Breast epithelium (tissue), 4 donors: ENCODE measurements around the gene TEN1. TPM values are rescaled to one million over a fixed set of nuclear protein-coding genes. Genes with fewer than 3 reads are reported as not detected.

Experiments
- DNase-seq, 2 donors: peaks; one replicate each; pipeline ENCODE4 v3.0.0-alpha.2; 2019; ENCODE audit warnings: low spot score in 2 of 2
- H3K27ac ChIP-seq, 2 donors: fragments of 200-600 bp; sonication (generic) in 1 of 2; one replicate each; pipeline ENCODE4 v1.5.1; 2016 to 2019; ENCODE audit warnings: mild to moderate bottlenecking in 1 of 2
- H3K27me3 ChIP-seq, 2 donors: fragments of 200-600 bp; sonication (generic) in 1 of 2; one replicate each; pipeline versions ENCODE4 v1.5.1 to v1.6.0; 2017 to 2019; ENCODE audit warnings: control low read depth in 1 of 2, mild to moderate bottlenecking in 1 of 2
- H3K36me3 ChIP-seq: fragments of 200-600 bp; one replicate; pipeline ENCODE4 v1.5.1; 2019
- H3K4me1 ChIP-seq, 2 donors: fragments of 200-600 bp; sonication (generic); one replicate each; pipeline ENCODE4 v1.5.1; 2016 to 2019; ENCODE audit warnings: control low read depth in 1 of 2
- H3K4me3 ChIP-seq, 3 donors: fragments of 200-600 bp; sonication (generic); 1 replicate in 2 of 3; 2 replicates in 1 of 3; pipeline ENCODE4 v1.5.1; 2016 to 2019; ENCODE audit warnings: mild to moderate bottlenecking in 3 of 3, moderate library complexity in 2 of 3
- H3K9me3 ChIP-seq, 2 donors: fragments of 200-600 bp; sonication (generic) in 1 of 2; one replicate each; pipeline ENCODE4 v1.5.1; 2016 to 2019; ENCODE audit warnings: control low read depth in 1 of 2
- POLR2A ChIP-seq: fragments of 450-650 bp; IDR thresholded peaks from one replicate; pipeline ENCODE4 v1.6.1; 2016; ENCODE audit warnings: antibody characterized with exemption, mild to moderate bottlenecking, moderate library complexity
- POLR2AphosphoS5 ChIP-seq, 3 donors: sonication (generic); formaldehyde crosslinking; IDR thresholded peaks; one replicate each; pipeline ENCODE4 v1.6.1; 2017; ENCODE audit warnings: antibody characterized with exemption in 3 of 3
- intact Hi-C: fragments of 100-400 bp; cut with DNase I; formaldehyde crosslinking; loops from one replicate; pipeline ENCODE4 v1.15.1; 2023; ENCODE audit warnings: low total_unique reads
- total RNA-seq, 3 donors: library from RNA; depleted of rRNA; stranded (reverse); fragments of >200 nt; gene quantifications; one replicate each; pipeline ENCODE4 v1.1.0, GENCODE V29; 2016
- TF ChIP-seq, protein P1 (sequence below), 3 donors: fragments of 450-650 bp; IDR thresholded peaks; one replicate each; pipeline ENCODE4 v1.5.1; 2016 to 2017; ENCODE audit warnings: antibody characterized with exemption in 3 of 3, mild to moderate bottlenecking in 3 of 3, moderate library complexity in 3 of 3

The TEN1 gene
- total RNA-seq, 3 donors from 2014 or later, result 16.7 to 30.2 (median 26.8) TPM

DNA sequence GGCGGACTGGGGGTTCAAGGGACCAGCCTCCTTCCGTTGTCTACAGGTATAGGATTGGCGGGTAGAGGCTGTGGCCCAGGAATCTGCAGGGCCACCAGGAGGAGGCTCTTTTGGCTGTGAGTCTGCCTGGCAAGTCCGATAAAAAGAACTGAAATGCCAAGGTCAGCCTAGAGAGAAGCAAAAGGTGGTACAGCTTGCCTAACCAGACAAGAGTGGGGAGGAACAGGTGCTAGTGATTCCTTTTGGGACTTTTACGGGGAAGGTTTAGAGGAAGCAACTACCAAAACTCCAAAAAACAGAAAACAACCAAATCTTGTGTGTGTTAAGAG is 53.7 kb downstream of the TEN1 start:
- Histone ChIP-seq H3K4me3 (no peak overlapping the region), H3K9me3 (no peaks in the 10 kb centered on the region), H3K4me1 (no peaks in the 10 kb centered on the region), H3K36me3 (no peaks in the 10 kb centered on the region), H3K27me3 (no peaks in the 10 kb centered on the region), H3K27ac (no peak overlapping the region)
- intact Hi-C loops, result no loop called here
- no peak for DNase-seq
- TF ChIP-seq POLR2A (no peak), POLR2AphosphoS5 (IDR thresholded peaks at IDR 0.05) (no peak)
- TF ChIP-seq, protein P1, sequence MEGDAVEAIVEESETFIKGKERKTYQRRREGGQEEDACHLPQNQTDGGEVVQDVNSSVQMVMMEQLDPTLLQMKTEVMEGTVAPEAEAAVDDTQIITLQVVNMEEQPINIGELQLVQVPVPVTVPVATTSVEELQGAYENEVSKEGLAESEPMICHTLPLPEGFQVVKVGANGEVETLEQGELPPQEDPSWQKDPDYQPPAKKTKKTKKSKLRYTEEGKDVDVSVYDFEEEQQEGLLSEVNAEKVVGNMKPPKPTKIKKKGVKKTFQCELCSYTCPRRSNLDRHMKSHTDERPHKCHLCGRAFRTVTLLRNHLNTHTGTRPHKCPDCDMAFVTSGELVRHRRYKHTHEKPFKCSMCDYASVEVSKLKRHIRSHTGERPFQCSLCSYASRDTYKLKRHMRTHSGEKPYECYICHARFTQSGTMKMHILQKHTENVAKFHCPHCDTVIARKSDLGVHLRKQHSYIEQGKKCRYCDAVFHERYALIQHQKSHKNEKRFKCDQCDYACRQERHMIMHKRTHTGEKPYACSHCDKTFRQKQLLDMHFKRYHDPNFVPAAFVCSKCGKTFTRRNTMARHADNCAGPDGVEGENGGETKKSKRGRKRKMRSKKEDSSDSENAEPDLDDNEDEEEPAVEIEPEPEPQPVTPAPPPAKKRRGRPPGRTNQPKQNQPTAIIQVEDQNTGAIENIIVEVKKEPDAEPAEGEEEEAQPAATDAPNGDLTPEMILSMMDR (IDR thresholded peaks at IDR 0.05), result no peak

- Histone ChIP-seq H3K27me3 (no peaks in the 10 kb centered on the region), H3K36me3 (no peaks in the 10 kb centered on the region), H3K4me1 (no peaks in the 10 kb centered on the region), H3K27ac (no peak overlapping the region), H3K9me3 (no peaks in the 10 kb centered on the region), H3K4me3 (no peak overlapping the region)
- no peak for TF ChIP-seq POLR2AphosphoS5 (IDR thresholded peaks at IDR 0.05)
- TF ChIP-seq POLR2A, result no peak
- TF ChIP-seq, protein P1 (IDR thresholded peaks at IDR 0.05), result no peak
- no peak for DNase-seq
- intact Hi-C loops, result no loop called here
Observed at GRCh38 chr17:76033139-76033538, 54.1 kb downstream of the TEN1 start.

DNA sequence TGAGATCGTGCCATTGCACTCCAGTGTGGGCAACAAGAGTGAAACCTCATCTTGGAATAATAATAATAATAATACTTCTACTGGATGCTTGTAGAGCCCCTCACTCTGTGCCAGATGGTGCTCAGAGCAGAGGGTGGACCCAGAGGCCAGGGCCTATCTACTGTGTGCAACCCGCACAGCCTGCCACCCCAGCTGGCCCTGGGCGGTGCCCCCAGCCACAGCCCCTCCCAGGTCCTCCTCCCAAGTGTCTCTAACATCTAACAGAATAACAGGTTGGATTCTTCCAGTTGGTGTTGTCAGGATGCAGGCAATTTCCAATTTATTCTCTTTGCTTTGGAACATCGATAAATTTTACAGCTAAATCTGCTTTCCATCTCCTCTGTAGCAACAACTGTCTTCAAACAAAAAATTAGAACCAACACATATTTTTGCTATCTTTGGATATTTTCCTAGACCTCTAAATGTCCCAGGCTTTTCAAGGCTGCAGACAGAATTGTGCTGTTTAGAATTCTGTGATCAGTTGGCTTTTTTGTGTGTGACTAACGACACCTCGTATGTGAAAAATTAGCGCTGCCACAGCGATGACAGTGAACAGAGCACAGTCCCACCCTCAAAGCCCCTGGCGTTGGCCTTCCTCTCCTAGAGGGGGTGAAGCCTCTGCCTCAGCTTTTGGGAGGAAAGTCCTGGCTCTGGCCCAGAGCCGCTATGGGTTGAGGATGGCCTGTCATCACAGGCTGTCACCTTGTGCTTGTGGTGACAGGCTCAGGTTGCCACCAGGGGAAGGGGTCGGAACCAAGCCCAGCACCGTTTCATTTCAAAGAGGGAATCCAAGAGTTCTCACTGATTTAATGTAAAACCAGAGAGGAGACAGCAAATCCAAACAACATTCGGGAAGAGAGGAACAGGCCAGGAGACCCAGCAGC is 55.6 kb downstream of the TEN1 start:
- no peaks in the 10 kb centered on the region for H3K27me3 ChIP-seq
- H3K27ac ChIP-seq, result no peak overlapping the region
- no peak for TF ChIP-seq POLR2A
- no peak for TF ChIP-seq POLR2AphosphoS5 (IDR thresholded peaks at IDR 0.05)
- TF ChIP-seq, protein P1 (IDR thresholded peaks at IDR 0.05), result no peak
- H3K4me3 ChIP-seq, result no peak overlapping the region
- no peak for DNase-seq
- H3K4me1 ChIP-seq, result no peaks in the 10 kb centered on the region
- no peaks in the 10 kb centered on the region for H3K36me3 ChIP-seq
- no peaks in the 10 kb centered on the region for H3K9me3 ChIP-seq
- intact Hi-C loops, result no loop called here

DNA sequence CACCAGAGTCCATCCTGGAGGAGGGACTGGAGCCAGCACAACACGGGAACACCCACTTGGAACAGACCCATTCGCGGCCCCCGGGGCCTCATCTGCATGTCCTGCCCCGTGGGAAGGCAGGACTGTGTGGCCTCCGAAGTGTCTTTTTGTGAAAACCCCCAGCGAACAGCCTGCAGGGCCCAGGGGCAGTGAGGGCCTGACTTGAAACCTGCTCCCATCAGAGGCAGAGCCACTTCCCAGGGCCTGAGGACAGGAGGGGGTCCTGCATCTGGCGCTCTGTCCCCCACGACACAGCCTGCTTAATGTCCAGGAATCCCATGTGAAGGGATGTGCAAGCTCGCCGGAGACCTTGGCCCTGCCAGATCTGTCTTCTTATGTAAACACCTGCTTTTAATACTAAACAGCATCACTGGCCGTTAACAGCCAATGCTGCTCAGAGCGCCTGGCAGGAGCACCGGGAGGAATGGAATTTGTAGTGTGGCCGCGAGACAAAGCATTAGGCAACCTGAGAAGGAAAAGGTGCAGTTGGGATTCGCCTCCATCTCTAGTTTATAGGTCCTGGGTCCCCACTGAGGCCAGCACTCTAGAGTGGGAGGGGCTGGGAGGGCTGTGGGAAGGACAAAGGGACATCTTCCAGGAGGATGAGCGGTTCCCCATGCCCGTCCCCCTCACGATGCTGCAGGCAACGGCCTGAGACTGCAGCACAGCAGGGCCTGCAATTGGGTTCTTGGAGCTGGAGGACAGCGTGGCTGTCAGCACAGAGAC is 57.6 kb downstream of the TEN1 start:
- Histone ChIP-seq H3K27me3 (no peaks in the 10 kb centered on the region), H3K27ac (no peak overlapping the region), H3K9me3 (no peaks in the 10 kb centered on the region), H3K4me1 (no peaks in the 10 kb centered on the region), H3K36me3 (peaks cover 14% of the 10 kb centered on the region), H3K4me3 (no peak overlapping the region)
- TF ChIP-seq POLR2AphosphoS5 (IDR thresholded peaks at IDR 0.05), result no peak
- TF ChIP-seq, protein P1 (IDR thresholded peaks at IDR 0.05), result no peak
- no peak for TF ChIP-seq POLR2A
- intact Hi-C loops, result no loop called here
- DNase-seq, result no peak

- DNase-seq, result no peak
- intact Hi-C loops, result no loop called here
- Histone ChIP-seq H3K4me1 (no peaks in the 10 kb centered on the region), H3K9me3 (no peaks in the 10 kb centered on the region), H3K36me3 (peaks cover 16% of the 10 kb centered on the region), H3K4me3 (no peak overlapping the region), H3K27ac (no peak overlapping the region), H3K27me3 (no peaks in the 10 kb centered on the region)
- TF ChIP-seq POLR2AphosphoS5 (IDR thresholded peaks at IDR 0.05), result no peak
Observed at GRCh38 chr17:76038050-76038449, 59.0 kb downstream of the TEN1 start.
